WTC11 (cell line): ENCODE results near the gene RPL18. TPM values are rescaled to one million over a fixed set of nuclear protein-coding genes. Genes with fewer than 3 reads are reported as not detected.

ENCODE experiments used
- ATAC-seq: fragments of 200-7000 bp; cut with Tn5 transposase; 2 replicates; pipeline ENCODE4 v1.10.0; 2021; ENCODE audit warnings: mild to moderate bottlenecking, moderate library complexity
- CTCF ChIA-PET: fragments of 300-600 bp; sonication (Branson Sonifier 250); formaldehyde crosslinking; loops from one replicate; lab custom pipeline; 2021; ENCODE audit warnings: antibody characterized with exemption; lab: Charles Lee
- POLR2A ChIA-PET: fragments of 350-600 bp; sonication (Branson Sonifier 250); formaldehyde crosslinking; loops from one replicate; lab custom pipeline; 2021; ENCODE audit warnings: antibody characterized with exemption; lab: Charles Lee
- DNase-seq: peaks from one replicate; pipeline ENCODE4 v3.0.0; 2021; ENCODE audit warnings: low spot score
- H3K27ac Mint-ChIP-seq: 2 replicates; pipeline ENCODE4 v1.8.0; 2021; ENCODE audit warnings: mixed read lengths
- H3K27me3 Mint-ChIP-seq: 2 replicates; pipeline ENCODE4 v1.8.0; 2021; ENCODE audit warnings: low read depth, mild to moderate bottlenecking, moderate library complexity, mixed read lengths
- H3K36me3 Mint-ChIP-seq: 2 replicates; pipeline ENCODE4 v1.8.0; 2021; ENCODE audit warnings: mixed read lengths
- H3K4me1 Mint-ChIP-seq: 2 replicates; pipeline ENCODE4 v1.8.0; 2022; ENCODE audit warnings: mixed read lengths
- H3K4me3 Mint-ChIP-seq: 2 replicates; pipeline ENCODE4 v1.8.0; 2021; ENCODE audit warnings: mild to moderate bottlenecking, moderate library complexity, mixed read lengths
- H3K9me3 Mint-ChIP-seq: 2 replicates; pipeline ENCODE4 v1.8.0; 2021; ENCODE audit warnings: mixed read lengths
- ATF1 ChIP-seq: sonication (generic); formaldehyde crosslinking; IDR thresholded peaks from 2 replicates; pipeline ENCODE4 v1.8.1; 2023; ENCODE audit warnings: mild to moderate bottlenecking, moderate library complexity, missing genetic modification reagents
- CDX4 ChIP-seq: fragments of 250-450 bp; sonication (Bioruptor Pico); IDR thresholded peaks from 2 replicates; pipeline ENCODE4 v1.9.0; 2021; ENCODE audit warnings: moderate library complexity, mild to moderate bottlenecking, inconsistent platforms, borderline replicate concordance
- CREB1 ChIP-seq: sonication (generic); formaldehyde crosslinking; IDR thresholded peaks from 2 replicates; pipeline ENCODE4 v1.8.0; 2023; ENCODE audit warnings: mild to moderate bottlenecking, missing genetic modification reagents
- ERG ChIP-seq: fragments of 250-450 bp; sonication (Bioruptor Pico); IDR thresholded peaks from 2 replicates; pipeline ENCODE4 v1.8.0; 2021; ENCODE audit warnings: mild to moderate bottlenecking
- ESRRA ChIP-seq: sonication (generic); formaldehyde crosslinking; IDR thresholded peaks from 2 replicates; pipeline ENCODE4 v1.8.1; 2022; ENCODE audit warnings: mild to moderate bottlenecking, missing genetic modification reagents, borderline replicate concordance
- FOXK1 ChIP-seq: sonication (generic); formaldehyde crosslinking; IDR thresholded peaks from 2 replicates; pipeline ENCODE4 v1.8.0; 2022; ENCODE audit warnings: mild to moderate bottlenecking, moderate library complexity, missing genetic modification reagents
- GRHL2 ChIP-seq: fragments of 250-450 bp; sonication (Bioruptor Pico); IDR thresholded peaks from 2 replicates; pipeline ENCODE4 v1.8.0; 2022; ENCODE audit warnings: mild to moderate bottlenecking, moderate library complexity; ENCODE audit not compliant: insufficient replicate concordance, severe bottlenecking
- HMGXB4 ChIP-seq: sonication (generic); formaldehyde crosslinking; IDR thresholded peaks from 2 replicates; pipeline ENCODE4 v1.8.1; 2023; ENCODE audit warnings: mild to moderate bottlenecking, moderate library complexity, missing genetic modification reagents
- NFE2L1 ChIP-seq: sonication (generic); formaldehyde crosslinking; IDR thresholded peaks from 2 replicates; pipeline ENCODE4 v1.8.1; 2023; ENCODE audit warnings: missing genetic modification reagents
- PRDM15 ChIP-seq: sonication (generic); formaldehyde crosslinking; IDR thresholded peaks from 2 replicates; pipeline ENCODE4 v1.8.0; 2022; ENCODE audit warnings: missing genetic modification reagents
- PREB ChIP-seq: sonication (generic); formaldehyde crosslinking; IDR thresholded peaks from 2 replicates; pipeline ENCODE4 v1.8.1; 2022; ENCODE audit warnings: mild to moderate bottlenecking, missing genetic modification reagents, moderate library complexity, borderline replicate concordance
- SP1 ChIP-seq: sonication (generic); formaldehyde crosslinking; conservative IDR thresholded peaks from 2 replicates; pipeline ENCODE4 v1.8.1; 2022; ENCODE audit warnings: missing genetic modification reagents
- ZNF121 ChIP-seq: sonication (generic); formaldehyde crosslinking; IDR thresholded peaks from 2 replicates; pipeline ENCODE4 v1.8.0; 2023; ENCODE audit warnings: missing genetic modification reagents
- ZNF263 ChIP-seq: sonication (generic); formaldehyde crosslinking; IDR thresholded peaks from 2 replicates; pipeline ENCODE4 v1.8.1; 2022; ENCODE audit warnings: low read depth, mild to moderate bottlenecking, moderate library complexity, missing genetic modification reagents
- ZNF317 ChIP-seq: sonication (generic); formaldehyde crosslinking; IDR thresholded peaks from 2 replicates; pipeline ENCODE4 v1.8.1; 2023; ENCODE audit warnings: low read depth, mild to moderate bottlenecking, moderate library complexity, missing genetic modification reagents, borderline replicate concordance
- total RNA-seq: library from RNA; stranded (reverse); gene quantifications from 3 replicates; pipeline ENCODE4 v1.2.3, GENCODE V29; 2021

RPL18 gene
- total RNA-seq, 1 experiment from 2014 or later: 1,712 TPM

- ATAC-seq (no peak), DNase-seq (no peak)
- peak overlapping the region; percentile 50 for H3K27ac Mint-ChIP-seq
- no peak for TF ChIP-seq ESRRA (CRISPR knock-in tag)
- TF ChIP-seq GRHL2: no peak
- no peak for TF ChIP-seq ATF1 (CRISPR knock-in tag)
- TF ChIP-seq PREB: no peak
- TF ChIP-seq ZNF317 (CRISPR knock-in tag): no peak
- TF ChIP-seq CDX4 (CRISPR knock-in tag): no peak
- no peak for TF ChIP-seq NFE2L1 (CRISPR knock-in tag)
- TF ChIP-seq ERG (CRISPR knock-in tag): no peak
- TF ChIP-seq FOXK1: no peak
- TF ChIP-seq, all 79 proteins: peak for 0
- no peaks in the 10 kb centered on the region for H3K36me3 Mint-ChIP-seq
- POLR2A ChIA-PET: no interaction called here
- H3K4me3 Mint-ChIP-seq: no peak overlapping the region
- H3K9me3 Mint-ChIP-seq: peaks cover 5% of the 10 kb centered on the region
- CTCF ChIA-PET: no interaction called here
- H3K4me1 Mint-ChIP-seq: peaks cover 12% of the 10 kb centered on the region
- H3K27me3 Mint-ChIP-seq: no peaks in the 10 kb centered on the region; the same call in 1 of the 2 replicates
Measured at GRCh38 chr19:48648134-48648533, 29.2 kb upstream of the RPL18 start.

- H3K4me3 Mint-ChIP-seq: peak overlapping the region; percentile 85
- TF ChIP-seq PRDM15 (CRISPR knock-in tag) (no peak), ZNF121 (CRISPR knock-in tag) (peak; percentile 18), HMGXB4 (CRISPR knock-in tag) (no peak), SP1 (CRISPR knock-in tag) (peak; percentile 73), CREB1 (0 out of 2 replicates have a peak, but pooled peaks have one; percentile 19), ZNF263 (CRISPR knock-in tag) (peak; percentile 66; the same call in 1 of the 2 replicates)
- no peaks in the 10 kb centered on the region for H3K36me3 Mint-ChIP-seq
- no peak for DNase-seq
- ChIA-PET CTCF (interaction anchor here (1.4 to 2.4 kb wide), 8 partner anchors 10 to 196 kb away, joined by 5 to 41 read pairs (median 10); partner anchors contain the start of genes DBP, FUT2 and RASIP1), POLR2A (interaction anchor here (0.5 to 0.9 kb wide), 3 partner anchors 141 to 782 kb away, joined by 3 to 4 read pairs (median 3); no protein-coding TSS in a partner anchor)
- H3K9me3 Mint-ChIP-seq: peaks cover 5% of the 10 kb centered on the region
- H3K4me1 Mint-ChIP-seq: peaks cover 9% of the 10 kb centered on the region
- no peaks in the 10 kb centered on the region; the same call in 1 of the 2 replicates for H3K27me3 Mint-ChIP-seq
- ATAC-seq: no peak
- no peak overlapping the region for H3K27ac Mint-ChIP-seq
Measured at GRCh38 chr19:48646722-48647216, 27.8 kb upstream of the RPL18 start.
